HEK293T (cell line): ENCODE measurements around the gene KANSL1.

Source experiments
- BHLHE40 ChIP-seq: fragments of 450-650 bp; IDR thresholded peaks from 2 replicates; pipeline ENCODE4 v1.6.1; 2016; ENCODE audit warnings: mild to moderate bottlenecking, moderate library complexity, borderline replicate concordance
- ELF4 ChIP-seq: fragments of 450-650 bp; IDR thresholded peaks from 2 replicates; pipeline ENCODE4 v1.6.1; 2017; ENCODE audit warnings: antibody characterized with exemption
- FOXA1 ChIP-seq: fragments of 450-650 bp; IDR thresholded peaks from 2 replicates; pipeline ENCODE4 v1.6.1; 2016; ENCODE audit warnings: mild to moderate bottlenecking
- FOXM1 ChIP-seq: fragments of 450-650 bp; IDR thresholded peaks from 2 replicates; pipeline ENCODE4 v1.6.1; 2017; ENCODE audit warnings: mild to moderate bottlenecking, borderline replicate concordance
- NFRKB ChIP-seq: fragments of 450-650 bp; IDR thresholded peaks from 2 replicates; pipeline ENCODE4 v1.6.1; 2016; ENCODE audit warnings: mild to moderate bottlenecking, moderate library complexity
- SP1 ChIP-seq: fragments of 450-650 bp; IDR thresholded peaks from 2 replicates; pipeline ENCODE4 v1.6.1; 2017

DNA sequence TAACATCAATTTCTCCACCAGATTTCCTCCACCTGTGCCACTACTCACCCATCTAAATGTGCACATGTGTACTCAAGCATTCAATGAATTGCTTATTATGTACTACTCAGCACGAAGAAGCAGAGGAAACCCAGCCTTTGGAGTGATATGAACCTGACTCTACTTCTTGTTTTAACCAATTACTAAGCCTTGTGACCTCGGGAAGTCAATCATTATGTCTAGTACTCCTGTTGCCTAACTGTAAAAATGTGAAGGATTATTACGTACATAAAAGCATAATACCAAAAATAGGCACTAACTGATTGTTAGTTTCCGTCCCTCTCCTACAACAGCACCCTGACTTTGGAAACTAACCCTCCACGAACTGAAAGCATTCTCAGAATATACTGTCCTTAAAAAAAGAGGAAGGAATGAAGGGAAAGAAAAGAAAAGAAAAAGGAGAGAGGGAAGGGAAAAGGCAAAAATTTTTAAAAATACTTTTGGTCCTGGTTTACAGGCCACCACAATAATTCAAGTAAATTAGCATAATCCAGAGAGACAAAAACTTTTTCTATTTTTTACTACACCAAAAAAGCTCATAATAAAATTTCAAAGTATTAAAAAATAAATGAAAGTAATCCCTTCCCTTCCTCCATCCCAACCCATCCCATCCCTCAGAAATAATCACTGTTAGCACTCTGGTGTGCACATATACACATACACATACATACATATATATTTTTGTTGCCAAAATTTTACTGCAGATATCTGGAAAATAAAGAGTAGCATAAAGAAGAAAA is 53.6 kb downstream of the KANSL1 start:
- TF ChIP-seq SP1 (no peak), BHLHE40 (no peak), ELF4 (no peak), NFRKB (no peak), FOXM1 (no peak), FOXA1 (no peak)
